ENCODE measurements around the gene IFI27.
A peak's percentile ranks its signal among the peaks of the same experiment; 100 is the strongest.
"Not testable (repeated sequence)": the region's sequence is repeated elsewhere in the genome, so short reads cannot be mapped to it uniquely, and the experiment has no call there.

IFI27 gene

GRCh38 chr14:94110552-94111181 lies at the start of gene IFI27:
TSS of gene IFI27 (plus strand) at chr14:94110736.
- DNase-seq = no peak

- DNase-seq = no peak
These were observed 48.1 kb upstream of the IFI27 start for GRCh38 chr14:94062344-94062940.

- no peak for DNase-seq
These were observed 44.4 kb upstream of the IFI27 start for GRCh38 chr14:94066089-94066676.

- not testable (repeated sequence) for DNase-seq
These were observed 38.5 kb upstream of the IFI27 start for GRCh38 chr14:94072076-94072475.

- no peak for DNase-seq
These were observed 36.0 kb upstream of the IFI27 start for GRCh38 chr14:94074534-94074933.

- no peak for DNase-seq
These were observed 35.5 kb upstream of the IFI27 start for GRCh38 chr14:94075008-94075407.

- no peak for DNase-seq
These were observed 33.3 kb upstream of the IFI27 start for GRCh38 chr14:94077111-94077821.

GRCh38 chr14:94077823-94078222 lies 32.7 kb upstream of the IFI27 start:
- DNase-seq = no peak

GRCh38 chr14:94079891-94080620 lies 30.5 kb upstream of the IFI27 start:
- DNase-seq = no peak

- DNase-seq = peak; percentile 98
These were observed 29.7 kb upstream of the IFI27 start, which contains the start of the genes DDX24 and IFI27L1 for GRCh38 chr14:94080621-94081385. TSS of gene DDX24 (minus strand) at chr14:94081202. CDS start at chr14:94079742, 1,460 bp downstream. TSS of gene IFI27L1 (plus strand) at chr14:94081310. CDS start at chr14:94096938, 15,628 bp downstream.

GRCh38 chr14:94081386-94081820 lies 29.1 kb upstream of the IFI27 start:
- DNase-seq = peak; percentile 11

GRCh38 chr14:94087891-94088290 lies 22.6 kb upstream of the IFI27 start:
- no peak for DNase-seq

- DNase-seq = no peak
These were observed 22.0 kb upstream of the IFI27 start for GRCh38 chr14:94088516-94088915.

GRCh38 chr14:94089479-94089878 lies 21.1 kb upstream of the IFI27 start:
- no peak for DNase-seq

- no peak for DNase-seq
These were observed 17.1 kb upstream of the IFI27 start for GRCh38 chr14:94093418-94093817.

- DNase-seq = no peak
These were observed 13.4 kb upstream of the IFI27 start for GRCh38 chr14:94097091-94097490.

GRCh38 chr14:94098326-94098992 lies 12.1 kb upstream of the IFI27 start:
- no peak for DNase-seq

GRCh38 chr14:94099006-94099405 lies 11.5 kb upstream of the IFI27 start:
- DNase-seq = no peak

GRCh38 chr14:94100847-94101246 lies 9.7 kb upstream of the IFI27 start:
- DNase-seq = no peak

- DNase-seq = no peak
These were observed 8.8 kb upstream of the IFI27 start for GRCh38 chr14:94101748-94102147.

GRCh38 chr14:94102768-94103482 lies 7.6 kb upstream of the IFI27 start:
- no peak for DNase-seq
